Central memory CD8-positive, alpha-beta T cell (primary cell): ENCODE results near the gene NAPSA.
"Not testable (repeated sequence)": the region's sequence is repeated elsewhere in the genome, so short reads cannot be mapped to it uniquely, and the experiment has no call there.

Experiments used
- ATAC-seq: fragments of 150-1000 bp; cut with Tn5 transposase; replicated peaks from 2 replicates; pipeline ENCODE4 v1.10.0; 2022; ENCODE audit warnings: mild to moderate bottlenecking, moderate FRiP score, moderate number of reproducible peaks; ENCODE audit not compliant: poor library complexity, severe bottlenecking; ENCODE audit errors: extremely low read depth
- DNase-seq, 2 donors: peaks; one replicate each; pipeline ENCODE4 v3.0.0; 2021; ENCODE audit warnings: low spot score in 2 of 2
- H3K27ac Mint-ChIP-seq: one replicate; pipeline ENCODE4 v1.8.0; 2022; ENCODE audit warnings: low read depth, mild to moderate bottlenecking, moderate library complexity, mixed read lengths
- H3K27me3 Mint-ChIP-seq: one replicate; pipeline ENCODE4 v1.8.0; 2022; ENCODE audit warnings: mixed read lengths
- H3K36me3 Mint-ChIP-seq: one replicate; pipeline ENCODE4 v1.8.0; 2022; ENCODE audit warnings: mild to moderate bottlenecking, moderate library complexity, mixed read lengths; ENCODE audit not compliant: insufficient read depth
- H3K4me1 Mint-ChIP-seq: one replicate; pipeline ENCODE4 v1.8.0; 2022; ENCODE audit warnings: mixed read lengths
- H3K4me3 Mint-ChIP-seq: one replicate; pipeline ENCODE4 v1.8.0; 2022; ENCODE audit warnings: mild to moderate bottlenecking, moderate library complexity, mixed read lengths
- H3K9me3 Mint-ChIP-seq: one replicate; pipeline ENCODE4 v1.8.0; 2022; ENCODE audit warnings: mixed read lengths

The NAPSA gene

DNA sequence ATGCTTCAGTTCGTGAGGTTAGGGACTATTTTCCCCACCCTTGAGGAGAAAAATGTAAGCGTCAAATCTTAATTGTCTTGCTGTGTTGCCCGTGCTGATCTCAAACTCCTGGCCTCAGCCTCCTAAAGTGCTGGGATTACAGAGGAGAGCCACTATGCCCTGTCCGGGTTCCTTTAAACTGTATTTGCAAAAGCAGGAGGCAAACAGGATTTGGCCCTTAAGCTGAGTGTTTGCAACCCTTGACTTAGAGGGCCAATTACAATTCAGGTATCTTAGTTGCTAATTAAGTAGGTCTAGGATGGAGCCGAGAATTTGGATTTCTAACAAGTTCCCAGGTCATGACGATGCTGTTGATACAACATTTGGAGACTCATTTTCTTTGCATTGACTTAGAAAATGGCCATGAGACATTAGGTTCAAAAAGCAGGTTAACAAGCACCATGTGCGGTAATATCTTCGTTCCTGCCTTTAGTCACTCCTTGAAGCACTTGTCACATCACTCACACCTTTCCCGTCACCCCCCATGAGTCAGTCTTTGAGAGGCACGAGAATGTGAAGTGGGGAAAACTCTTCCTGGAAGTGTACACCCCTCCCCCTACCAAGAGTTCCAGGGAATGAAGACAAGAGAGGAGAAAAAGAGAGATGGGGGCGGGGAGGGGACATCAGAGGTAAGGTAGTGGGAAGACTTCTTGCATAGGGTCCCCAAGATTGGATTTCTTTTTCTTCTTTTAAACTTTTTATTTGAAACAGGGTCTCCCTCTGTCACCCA, 2.6 kb downstream of the NAPSA start:
- H3K27ac Mint-ChIP-seq: peak overlapping the region; percentile 30
- H3K9me3 Mint-ChIP-seq: no peaks in the 10 kb centered on the region
- no peaks in the 10 kb centered on the region for H3K27me3 Mint-ChIP-seq
- peaks cover 25% of the 10 kb centered on the region for H3K36me3 Mint-ChIP-seq
- ATAC-seq: no peak
- H3K4me3 Mint-ChIP-seq: peak overlapping the region; percentile 54
- H3K4me1 Mint-ChIP-seq: peaks cover 53% of the 10 kb centered on the region
- DNase-seq: no peak

DNA sequence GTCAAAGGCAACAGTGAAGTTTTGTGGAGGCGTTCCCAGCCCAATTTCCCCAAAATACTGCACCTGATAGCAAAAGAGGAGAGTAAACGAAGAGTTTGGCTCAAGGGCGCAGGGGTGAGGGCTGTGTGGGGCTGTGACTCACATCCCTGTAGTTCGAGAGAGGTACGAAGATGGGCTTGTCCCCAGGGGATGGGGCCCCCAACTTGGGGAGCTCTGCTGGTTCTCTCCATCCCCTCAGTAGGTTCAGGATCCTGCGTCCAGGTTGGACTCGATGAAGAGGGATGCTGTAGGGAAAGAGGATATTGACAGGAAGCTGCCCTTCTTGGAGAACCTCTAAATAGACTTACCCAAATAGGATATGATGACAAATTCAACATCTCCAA, 3.4 kb downstream of the NAPSA start:
- no peaks in the 10 kb centered on the region for H3K27me3 Mint-ChIP-seq
- H3K36me3 Mint-ChIP-seq: peaks cover 29% of the 10 kb centered on the region

DNA sequence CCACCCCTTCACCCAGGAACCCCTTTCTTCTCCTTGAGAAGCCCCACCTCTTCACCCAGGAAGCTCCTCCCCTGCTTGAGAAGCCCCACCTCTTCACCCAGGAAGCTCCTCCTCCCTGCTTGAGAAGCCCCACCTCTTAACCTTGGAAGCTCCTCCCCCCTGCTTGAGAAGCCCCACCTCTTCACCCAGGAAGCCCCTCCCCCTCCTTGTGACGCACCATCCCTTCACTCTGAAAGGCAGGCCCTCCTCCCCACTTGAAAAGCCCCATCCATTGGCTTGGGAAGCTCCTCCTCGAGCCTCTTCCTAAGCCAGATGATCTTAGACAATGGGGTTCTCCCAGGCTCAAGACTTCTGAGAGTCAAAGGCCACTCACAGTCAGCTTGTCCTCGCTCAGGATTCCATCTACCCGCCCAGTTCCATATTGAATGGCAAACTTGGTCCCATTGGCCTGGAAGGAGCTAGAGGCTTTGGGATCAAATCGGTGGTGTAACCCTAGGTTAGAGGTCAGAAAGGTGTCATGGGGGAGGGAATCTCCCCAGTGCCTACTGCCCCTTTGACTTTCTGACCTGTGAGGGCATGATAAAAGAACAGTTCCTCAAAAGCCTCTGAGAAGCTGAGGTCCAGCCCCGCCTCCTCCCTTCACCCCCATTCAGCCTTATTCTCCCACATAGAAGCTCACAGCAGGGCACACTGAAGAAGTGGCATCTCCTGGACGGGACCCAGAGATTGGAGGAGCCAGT, 4.0 kb downstream of the NAPSA start:
- H3K4me1 Mint-ChIP-seq: peaks cover 64% of the 10 kb centered on the region
- no peak overlapping the region for H3K4me3 Mint-ChIP-seq
- no peak for DNase-seq
- ATAC-seq: no peak
- H3K36me3 Mint-ChIP-seq: peaks cover 31% of the 10 kb centered on the region
- no peak overlapping the region for H3K27ac Mint-ChIP-seq
- H3K9me3 Mint-ChIP-seq: no peaks in the 10 kb centered on the region
- no peaks in the 10 kb centered on the region for H3K27me3 Mint-ChIP-seq

More for the DNA sequence above, 3.4 kb downstream of the NAPSA start:
- DNase-seq: no peak
- peak overlapping the region; percentile 30 for H3K27ac Mint-ChIP-seq
- H3K4me3 Mint-ChIP-seq: no peak overlapping the region
- no peaks in the 10 kb centered on the region for H3K9me3 Mint-ChIP-seq
- H3K4me1 Mint-ChIP-seq: peaks cover 61% of the 10 kb centered on the region
- ATAC-seq: no peak

DNA sequence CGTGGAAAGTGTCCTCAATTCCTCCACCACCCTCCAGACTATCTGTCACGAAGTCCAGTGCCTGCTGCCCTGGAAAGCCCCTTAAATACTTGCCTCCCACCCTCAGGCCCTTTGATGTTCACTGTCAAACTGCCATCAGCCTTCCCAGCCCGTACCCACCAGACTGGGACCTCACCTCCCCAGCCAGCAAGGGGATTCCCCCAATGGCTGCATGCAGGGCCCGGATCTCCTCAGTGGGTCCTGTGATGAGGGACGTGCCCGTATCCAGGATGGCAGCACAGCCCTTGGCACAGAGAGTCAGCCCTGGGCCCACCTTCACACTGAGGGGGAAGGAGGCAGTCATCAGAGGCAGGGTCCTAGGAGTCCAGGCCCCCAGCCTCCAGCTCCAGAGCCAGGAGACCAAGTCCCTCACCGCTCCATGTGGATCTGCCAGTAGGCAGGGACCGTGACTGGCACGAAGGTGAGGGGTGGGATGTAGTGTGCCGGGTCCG, 6.1 kb downstream of the NAPSA start:
- peaks cover 56% of the 10 kb centered on the region for H3K4me1 Mint-ChIP-seq
- no peak for ATAC-seq
- peaks cover 30% of the 10 kb centered on the region for H3K36me3 Mint-ChIP-seq
- DNase-seq: no peak
- H3K4me3 Mint-ChIP-seq: peak overlapping the region; percentile 90
- no peaks in the 10 kb centered on the region for H3K27me3 Mint-ChIP-seq
- H3K27ac Mint-ChIP-seq: peak overlapping the region; percentile 99
- H3K9me3 Mint-ChIP-seq: no peaks in the 10 kb centered on the region

DNA sequence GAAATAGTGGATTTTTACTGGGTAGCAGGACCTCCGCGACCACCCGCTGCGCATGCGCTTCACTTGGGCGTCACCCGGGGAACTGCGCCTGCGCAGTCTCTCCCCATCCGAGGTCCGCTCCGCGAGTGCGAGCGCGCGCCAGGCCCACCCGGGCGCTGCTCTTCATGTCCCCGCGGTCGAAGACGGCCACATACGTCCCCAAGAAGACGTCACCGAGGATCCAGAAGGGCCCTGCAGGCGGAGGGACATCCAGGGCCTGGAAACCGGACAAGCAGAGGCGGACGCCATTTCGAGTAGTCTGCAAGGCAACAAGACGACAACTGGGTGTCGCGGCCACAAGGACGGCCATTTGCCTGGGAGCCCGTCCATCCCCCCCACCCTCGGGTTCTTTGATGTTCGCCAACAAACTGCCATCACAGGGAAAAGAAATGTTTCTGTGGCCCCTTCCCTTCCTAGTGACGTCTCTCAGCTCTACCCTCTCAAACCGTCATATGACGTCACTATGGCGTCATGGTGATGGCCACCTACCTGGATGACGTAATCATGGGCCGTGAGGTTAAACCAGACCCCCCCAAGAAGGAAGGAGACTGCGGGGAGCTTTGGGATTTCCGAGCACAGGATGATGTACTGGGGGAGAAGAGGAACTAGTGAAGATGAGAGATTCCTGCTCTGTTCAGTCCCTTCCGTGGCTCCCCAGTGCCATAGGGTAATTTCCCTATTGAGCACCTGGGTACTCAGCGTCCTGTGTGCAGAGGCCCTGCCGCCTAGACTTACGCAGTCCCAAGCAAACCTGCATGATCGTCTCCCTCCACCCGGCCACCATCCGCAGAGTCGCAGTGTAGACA, 6.7 kb downstream of the NAPSA start:
- peak overlapping the region; percentile 90 for H3K4me3 Mint-ChIP-seq
- H3K27me3 Mint-ChIP-seq: no peaks in the 10 kb centered on the region
- DNase-seq: peak; percentile 60 to 62
- H3K27ac Mint-ChIP-seq: peak overlapping the region; percentile 99
- H3K4me1 Mint-ChIP-seq: peaks cover 55% of the 10 kb centered on the region
- ATAC-seq: no peak
- H3K36me3 Mint-ChIP-seq: peaks cover 29% of the 10 kb centered on the region
- no peaks in the 10 kb centered on the region for H3K9me3 Mint-ChIP-seq

DNA sequence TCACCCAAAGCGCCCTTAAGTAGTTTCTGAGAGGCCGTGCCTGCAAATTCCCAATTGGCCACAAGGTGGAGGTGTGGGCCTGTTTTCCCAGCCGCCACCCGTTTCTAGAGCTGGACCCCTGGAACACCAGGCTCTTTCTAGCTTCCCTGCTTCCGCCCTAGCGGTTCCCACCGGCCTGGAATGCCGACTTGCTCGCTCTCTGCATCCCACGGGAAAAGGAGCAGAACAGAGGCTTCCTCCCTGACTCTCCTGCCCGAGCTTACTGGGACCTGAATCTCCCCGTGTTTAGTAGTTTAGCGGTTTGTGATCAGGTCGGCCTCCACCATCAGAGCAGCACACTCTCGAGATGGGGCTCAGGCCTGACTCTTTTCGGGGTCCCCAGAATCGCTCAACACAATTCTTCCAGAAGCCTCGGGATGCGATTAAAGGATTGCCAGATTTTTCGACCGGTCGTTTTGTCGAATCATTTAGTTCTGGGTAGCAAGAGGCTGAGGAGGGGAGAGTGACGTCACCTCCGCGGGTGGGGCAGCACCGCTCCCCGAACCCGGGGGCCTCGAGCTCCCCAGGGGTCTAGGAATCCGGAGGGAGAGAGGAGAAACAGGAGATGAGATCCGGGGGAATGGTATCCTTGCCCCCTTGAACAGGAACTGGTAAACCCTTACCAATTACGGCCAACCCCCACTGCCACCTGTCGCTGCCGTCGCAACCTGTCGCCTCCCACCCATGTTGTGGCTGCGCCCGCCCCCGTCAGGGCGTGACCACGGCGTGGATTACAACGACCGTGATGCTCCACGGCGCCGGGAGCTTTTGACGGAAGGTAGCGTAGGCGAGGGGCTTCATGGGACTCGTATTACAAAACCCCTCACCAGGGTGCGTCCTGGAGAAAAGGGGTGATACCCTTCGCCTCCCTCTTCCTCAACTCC, 8.0 kb downstream of the NAPSA start:
- peak; percentile 90 for ATAC-seq

DNA sequence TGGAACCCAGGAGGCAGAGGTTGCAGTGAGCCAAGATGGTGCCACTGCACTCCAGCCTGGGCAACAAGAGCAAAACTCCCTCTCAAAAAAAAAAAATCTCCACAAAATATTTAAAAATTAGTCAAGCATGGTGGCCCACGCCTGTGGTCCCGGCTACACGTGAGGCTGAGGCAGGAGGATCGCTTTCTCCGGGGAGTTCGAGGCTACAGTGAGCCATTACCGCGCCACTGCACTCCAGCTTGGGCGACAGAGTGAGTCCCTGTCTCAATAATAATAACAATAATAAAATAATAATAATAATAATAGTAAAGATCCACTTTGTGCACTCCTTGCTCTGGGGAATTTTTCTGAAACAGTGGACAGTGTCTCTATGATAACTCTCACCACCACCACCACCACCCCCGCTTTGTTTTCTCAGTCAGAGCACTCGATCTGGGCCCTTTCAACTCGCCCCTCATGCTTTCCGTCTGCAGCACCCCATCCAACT, 8.7 kb downstream of the NAPSA start:
- ATAC-seq: no peak
- Mint-ChIP-seq H3K27ac (peak overlapping the region; percentile 99), H3K4me3 (peak overlapping the region; percentile 90), H3K4me1 (peaks cover 37% of the 10 kb centered on the region), H3K36me3 (peaks cover 29% of the 10 kb centered on the region), H3K9me3 (no peaks in the 10 kb centered on the region), H3K27me3 (no peaks in the 10 kb centered on the region)
- DNase-seq: no peak

More for the DNA sequence above, 8.0 kb downstream of the NAPSA start:
- Mint-ChIP-seq H3K36me3 (peaks cover 29% of the 10 kb centered on the region), H3K27me3 (no peaks in the 10 kb centered on the region), H3K4me3 (peak overlapping the region; percentile 90), H3K27ac (peak overlapping the region; percentile 99), H3K9me3 (no peaks in the 10 kb centered on the region), H3K4me1 (peaks cover 44% of the 10 kb centered on the region)
- peak; percentile 84 to 85 for DNase-seq

DNA sequence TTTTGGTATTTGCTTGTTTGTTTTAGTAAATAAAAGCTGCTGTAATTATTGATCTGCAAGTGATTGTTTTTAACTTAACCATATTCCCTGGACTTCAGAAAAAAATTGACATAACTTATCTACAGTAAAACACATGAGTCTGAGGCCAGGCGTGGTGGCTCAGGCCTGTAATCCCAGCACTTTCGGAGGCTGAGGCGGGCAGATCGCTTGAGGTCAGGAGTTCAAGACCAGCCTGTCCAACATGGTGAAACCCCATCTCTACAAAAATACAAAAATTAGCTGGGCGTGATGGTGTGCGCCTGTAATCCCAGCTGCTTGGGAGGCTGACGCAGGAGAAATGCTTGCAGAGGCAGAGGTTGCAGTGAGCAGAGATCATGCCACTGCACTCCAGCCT, 12.0 kb downstream of the NAPSA start:
- H3K36me3 Mint-ChIP-seq: peaks cover 14% of the 10 kb centered on the region
- H3K9me3 Mint-ChIP-seq, DNase-seq, H3K4me3 Mint-ChIP-seq, H3K27ac Mint-ChIP-seq, H3K27me3 Mint-ChIP-seq, ATAC-seq: not testable (repeated sequence)
- peaks cover 12% of the 10 kb centered on the region for H3K4me1 Mint-ChIP-seq

DNA sequence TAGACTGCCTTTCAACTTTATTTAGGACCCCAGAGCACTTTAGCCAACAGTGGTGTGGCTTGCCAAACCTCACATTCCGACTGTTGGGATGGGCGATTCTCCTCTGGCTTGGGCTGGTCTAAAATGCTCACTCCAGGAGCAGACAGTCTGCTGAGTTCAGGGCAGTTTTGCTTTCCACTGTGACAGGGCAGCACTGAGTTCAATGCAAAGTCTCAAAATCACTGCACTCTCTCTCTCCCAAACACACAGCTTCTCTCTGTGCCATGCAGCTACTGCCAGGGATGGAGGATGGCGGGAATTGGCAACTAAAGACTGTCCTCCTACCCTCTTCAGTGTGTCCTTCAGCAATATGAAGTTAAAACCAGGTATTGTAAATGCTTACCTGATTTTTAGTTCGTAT, 13.2 kb downstream of the NAPSA start:
- Mint-ChIP-seq H3K27me3 (no peaks in the 10 kb centered on the region), H3K9me3 (no peaks in the 10 kb centered on the region), H3K4me1 (peaks cover 10% of the 10 kb centered on the region), H3K4me3 (no peak overlapping the region), H3K27ac (no peak overlapping the region), H3K36me3 (peaks cover 5% of the 10 kb centered on the region)
- DNase-seq (no peak), ATAC-seq (no peak)

DNA sequence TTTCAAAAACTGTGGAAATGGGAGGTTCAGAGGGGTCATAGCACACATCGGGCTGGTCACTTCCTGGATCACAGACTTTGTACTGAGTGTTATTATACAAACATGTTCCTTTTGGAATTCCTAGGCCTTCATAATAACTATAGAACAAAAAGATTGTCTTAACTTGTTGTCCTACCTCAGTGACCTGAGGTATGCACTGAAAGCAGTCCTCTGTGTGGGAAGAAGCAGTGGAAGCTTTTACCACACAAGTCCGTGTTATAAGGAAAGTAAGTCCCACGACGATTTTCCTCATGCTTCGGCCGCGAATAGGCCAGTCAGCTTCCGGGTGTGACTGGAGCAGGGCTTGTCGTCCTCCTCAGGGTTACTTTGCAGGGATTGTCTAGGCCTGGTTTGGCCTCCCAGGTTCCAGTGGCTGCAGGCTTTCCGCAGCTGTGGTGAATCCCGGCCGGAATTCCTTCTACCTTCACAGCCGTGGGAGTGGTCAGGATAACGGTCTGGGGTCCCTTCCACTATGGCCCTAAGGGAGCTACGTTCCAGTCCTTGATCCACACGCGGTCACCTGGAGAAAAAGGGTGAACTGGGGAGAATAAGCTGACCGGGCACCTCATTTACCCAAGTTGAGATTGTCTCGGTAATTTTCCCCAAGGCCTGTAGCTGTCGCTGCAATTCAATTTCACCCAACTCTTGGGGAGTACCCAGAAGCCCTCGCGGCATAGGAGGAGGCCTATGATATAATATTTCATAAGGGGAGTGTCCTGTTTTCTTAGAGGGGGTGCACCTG, 16.0 kb downstream of the NAPSA start:
- DNase-seq: no peak
- H3K27me3 Mint-ChIP-seq: no peaks in the 10 kb centered on the region
- peaks cover 10% of the 10 kb centered on the region for H3K4me1 Mint-ChIP-seq
- H3K9me3 Mint-ChIP-seq: no peaks in the 10 kb centered on the region
- no peak overlapping the region for H3K27ac Mint-ChIP-seq
- H3K4me3 Mint-ChIP-seq: no peak overlapping the region
- H3K36me3 Mint-ChIP-seq: peaks cover 4% of the 10 kb centered on the region
- ATAC-seq: no peak

DNA sequence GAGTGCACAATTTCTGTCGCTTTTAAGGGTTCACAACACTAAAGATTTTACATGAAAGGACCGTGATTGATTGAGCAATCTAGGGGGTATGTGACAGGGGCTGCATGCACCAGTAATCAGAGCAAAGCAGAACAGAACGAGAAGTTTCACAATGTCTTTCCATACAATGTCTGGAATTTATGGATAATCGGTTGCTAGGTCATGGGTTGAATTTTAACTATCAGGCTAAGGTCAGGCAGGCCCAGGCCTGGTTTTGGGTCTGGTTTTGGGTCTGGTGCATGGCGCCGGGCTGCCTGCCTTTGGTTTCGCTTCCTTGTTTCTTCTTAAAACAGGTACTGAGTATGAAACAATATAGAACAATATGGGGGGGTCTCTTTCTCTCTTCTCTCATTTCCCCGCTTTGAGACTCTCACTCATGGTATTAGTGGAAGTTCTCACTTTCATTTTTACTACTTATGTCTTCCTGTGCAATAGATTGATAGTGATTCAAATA, 18.3 kb downstream of the NAPSA start:
- DNase-seq, H3K9me3 Mint-ChIP-seq, H3K27me3 Mint-ChIP-seq, H3K36me3 Mint-ChIP-seq: not testable (repeated sequence)
- peak; percentile 28 for ATAC-seq
- Mint-ChIP-seq H3K4me1 (peaks cover 15% of the 10 kb centered on the region), H3K4me3 (peak overlapping the region; percentile 55), H3K27ac (peak overlapping the region; percentile 24)
